ENCODE measurements around the gene NPAS3.

NPAS3 gene

GRCh38 chr14:32908196-32909084 is 30.2 kb upstream of the NPAS3 start:
- TF ChIP-seq CTCF (IDR thresholded peaks at IDR 0.05) (no peak), ZFX (IDR thresholded peaks at IDR 0.05; ENCODE audit: borderline replicate concordance) (no peak)
- no peak overlapping the region for H3K27ac ChIP-seq

DNA sequence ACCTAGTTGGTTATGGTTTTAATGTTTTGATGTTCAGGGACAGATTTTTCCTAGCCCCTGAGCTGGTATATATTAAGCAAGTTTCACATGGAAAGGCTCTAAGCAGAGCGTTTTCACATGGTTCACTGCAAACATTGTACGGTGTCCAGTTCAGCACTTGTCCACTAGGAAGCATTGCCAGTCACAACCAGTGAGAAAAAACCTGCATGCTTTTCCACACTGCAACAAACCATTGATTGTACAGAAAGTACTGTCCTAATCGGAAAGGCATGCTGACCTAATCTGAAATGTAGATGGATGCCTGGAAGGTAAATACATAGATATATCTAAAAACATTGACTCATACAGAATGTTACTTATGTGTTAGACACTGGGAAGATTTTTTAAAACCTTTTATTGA is 25.0 kb upstream of the NPAS3 start:
- no peak for TF ChIP-seq ZFX (IDR thresholded peaks at IDR 0.05; ENCODE audit: borderline replicate concordance)
- 0 out of 2 replicates have a peak, but pooled peaks have one; percentile 7 for TF ChIP-seq CTCF (IDR thresholded peaks at IDR 0.05)

DNA sequence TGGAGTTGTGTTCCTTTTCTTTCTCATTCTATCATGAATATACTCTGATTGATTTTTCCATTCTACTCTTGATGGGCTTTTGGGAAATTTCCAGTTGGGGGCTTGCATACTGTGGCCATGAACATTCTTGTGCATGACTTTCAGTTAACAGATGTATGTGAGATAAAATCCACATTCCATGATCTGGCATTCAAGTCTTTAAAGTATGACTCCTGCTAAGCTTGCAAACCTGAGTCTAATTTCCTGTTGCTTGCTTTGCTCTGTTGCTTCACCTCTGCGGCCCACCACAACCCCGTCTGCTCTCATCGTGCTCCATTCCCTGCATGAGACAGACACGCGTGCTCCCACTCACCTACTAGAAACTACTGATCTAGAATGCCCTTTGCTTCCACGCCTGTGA is 24.3 kb upstream of the NPAS3 start:
- TF ChIP-seq ZFX (IDR thresholded peaks at IDR 0.05; ENCODE audit: borderline replicate concordance) (no peak), CTCF (IDR thresholded peaks at IDR 0.05) (no peak)
- no peak overlapping the region for H3K27ac ChIP-seq

More for the DNA sequence above, 25.0 kb upstream of the NPAS3 start:
- H3K27ac ChIP-seq, result no peak overlapping the region

- no peak overlapping the region for H3K27ac ChIP-seq
- TF ChIP-seq CTCF (IDR thresholded peaks at IDR 0.05) (no peak), ZFX (IDR thresholded peaks at IDR 0.05; ENCODE audit: borderline replicate concordance) (no peak)
Observed at GRCh38 chr14:32920696-32921276, 17.9 kb upstream of the NPAS3 start.

- no peak overlapping the region for H3K27ac ChIP-seq
- TF ChIP-seq ZFX (IDR thresholded peaks at IDR 0.05; ENCODE audit: borderline replicate concordance) (no peak), CTCF (IDR thresholded peaks at IDR 0.05) (no peak)
Observed at GRCh38 chr14:32925439-32925838, 13.2 kb upstream of the NPAS3 start.

DNA sequence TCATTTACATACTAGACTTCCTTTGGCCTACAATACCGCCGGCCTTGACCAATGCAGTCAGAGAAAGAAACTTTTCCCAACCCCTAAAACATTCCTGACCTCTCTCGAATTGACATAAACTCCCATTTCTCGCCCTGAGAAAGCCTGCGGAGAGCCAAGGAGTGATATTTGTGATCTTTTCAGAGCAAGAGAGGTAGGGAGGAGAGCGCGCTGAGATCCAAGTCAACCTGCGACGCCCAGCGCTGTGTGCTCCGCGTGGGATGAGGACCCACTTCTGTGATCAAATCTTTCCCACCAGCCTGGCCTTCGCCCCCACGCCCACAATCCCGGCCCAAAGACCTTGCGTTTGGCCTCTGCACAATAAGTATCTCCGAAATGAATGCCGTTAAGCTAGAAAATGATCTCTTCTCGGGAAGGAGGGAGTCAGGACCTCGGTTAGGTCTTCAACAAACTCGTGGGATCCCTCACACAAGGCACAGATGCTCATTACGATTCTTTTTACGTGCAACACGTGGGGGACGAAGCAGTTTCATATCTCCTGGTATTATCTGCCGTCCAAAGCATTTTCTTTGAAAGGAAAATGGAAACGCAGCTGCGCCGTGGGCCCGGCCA is 6.3 kb upstream of the NPAS3 start:
- H3K27ac ChIP-seq, result no peak overlapping the region
- TF ChIP-seq ZFX (IDR thresholded peaks at IDR 0.05; ENCODE audit: borderline replicate concordance) (no peak), CTCF (IDR thresholded peaks at IDR 0.05) (no peak)

All from 22Rv1 (cell line).